CD4-positive, alpha-beta T cell treated with Interleukin-17A for 4 hours (primary cell): Measurements from ENCODE around the gene SEC62.

Experiments
- DNase-seq: peaks from one replicate; pipeline ENCODE4 v3.0.0-alpha.2; 2020; ENCODE audit warnings: mixed read lengths

The SEC62 gene, protein sequence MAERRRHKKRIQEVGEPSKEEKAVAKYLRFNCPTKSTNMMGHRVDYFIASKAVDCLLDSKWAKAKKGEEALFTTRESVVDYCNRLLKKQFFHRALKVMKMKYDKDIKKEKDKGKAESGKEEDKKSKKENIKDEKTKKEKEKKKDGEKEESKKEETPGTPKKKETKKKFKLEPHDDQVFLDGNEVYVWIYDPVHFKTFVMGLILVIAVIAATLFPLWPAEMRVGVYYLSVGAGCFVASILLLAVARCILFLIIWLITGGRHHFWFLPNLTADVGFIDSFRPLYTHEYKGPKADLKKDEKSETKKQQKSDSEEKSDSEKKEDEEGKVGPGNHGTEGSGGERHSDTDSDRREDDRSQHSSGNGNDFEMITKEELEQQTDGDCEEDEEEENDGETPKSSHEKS

DNA sequence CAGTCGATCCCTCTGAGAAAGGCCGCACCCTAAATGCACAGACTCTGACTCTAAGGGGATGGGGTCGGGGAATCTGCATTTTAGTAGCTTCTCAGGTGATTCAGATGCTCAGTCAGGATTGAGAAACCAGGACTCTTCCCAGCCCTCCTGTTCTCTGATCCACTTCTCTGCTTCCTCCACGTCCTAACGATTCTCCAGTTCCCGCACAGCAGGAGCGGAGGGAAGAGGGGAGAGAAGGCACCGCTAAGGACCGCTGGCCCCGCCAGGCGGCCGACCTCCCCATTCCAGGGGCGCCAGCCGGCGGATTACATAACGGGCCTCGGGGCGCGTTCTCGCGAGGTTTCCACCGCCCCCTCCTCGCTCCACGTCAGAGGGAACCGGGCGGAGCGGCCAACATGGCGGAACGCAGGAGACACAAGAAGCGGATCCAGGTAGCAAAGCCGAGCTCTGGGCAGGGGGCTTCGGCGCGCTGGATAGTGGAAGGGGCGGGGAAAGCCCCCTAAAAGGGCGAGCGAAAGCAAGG is at the start of gene SEC62:
SEC62 (plus strand) TSS at position 380 of the 523 bp plus-strand sequence; CDS start at position 396, 16 bp downstream.
- peak; percentile 95 for DNase-seq

- no peak for DNase-seq
Observed at GRCh38 chr3:169923189-169923588, 43.4 kb upstream of the SEC62 start.

DNA sequence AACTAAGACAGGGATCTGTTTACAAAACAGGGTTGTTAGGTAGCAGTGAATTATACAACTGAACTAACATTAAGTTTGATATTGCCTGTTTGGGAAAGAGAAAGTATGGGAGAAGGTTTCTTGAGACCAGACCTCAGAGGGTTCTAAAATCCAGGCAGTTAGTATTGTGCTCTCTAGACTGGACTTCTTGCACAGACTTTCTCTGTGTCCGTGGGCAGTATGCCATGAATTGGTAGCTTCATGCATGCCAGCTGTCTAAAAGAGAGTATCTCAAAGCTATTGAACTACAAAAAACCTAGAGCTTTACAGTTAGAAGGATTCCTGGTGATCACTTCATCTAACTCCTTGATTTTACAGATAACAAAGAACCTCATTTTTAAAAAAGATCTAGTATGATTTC is 42.8 kb upstream of the SEC62 start:
- DNase-seq = no peak

DNA sequence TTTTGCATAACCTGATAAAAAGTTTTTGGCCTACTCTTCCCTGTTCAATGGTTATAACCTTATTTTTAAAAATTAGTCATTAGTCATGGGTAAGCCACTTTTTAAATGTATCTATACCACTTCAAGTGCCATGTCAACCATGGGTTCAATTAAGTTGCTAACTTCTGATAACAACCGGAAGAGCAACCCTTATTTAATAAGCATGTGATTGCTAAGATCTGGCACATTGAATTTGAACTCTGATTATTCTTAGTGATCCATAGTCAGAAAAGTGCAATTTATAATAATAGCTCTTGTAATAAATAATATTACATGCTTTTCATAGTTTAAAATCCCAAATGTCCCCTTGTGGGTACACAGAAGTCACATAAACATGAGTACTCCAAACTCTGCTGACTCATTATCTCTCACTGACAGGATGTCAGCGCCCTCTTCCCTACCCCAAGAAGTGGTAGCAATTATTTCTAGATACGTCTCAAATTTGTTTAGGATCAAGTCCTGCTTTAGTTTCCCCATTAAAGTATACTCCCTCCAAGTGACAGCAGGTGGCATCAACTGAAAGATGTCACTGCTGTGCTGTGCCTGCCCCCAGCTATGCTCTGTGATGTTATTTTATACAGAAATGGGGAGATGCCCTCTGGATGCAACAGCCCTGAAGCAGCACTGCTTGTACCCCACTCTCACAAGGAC is 36.6 kb upstream of the SEC62 start:
- peak; percentile 12 for DNase-seq

DNA sequence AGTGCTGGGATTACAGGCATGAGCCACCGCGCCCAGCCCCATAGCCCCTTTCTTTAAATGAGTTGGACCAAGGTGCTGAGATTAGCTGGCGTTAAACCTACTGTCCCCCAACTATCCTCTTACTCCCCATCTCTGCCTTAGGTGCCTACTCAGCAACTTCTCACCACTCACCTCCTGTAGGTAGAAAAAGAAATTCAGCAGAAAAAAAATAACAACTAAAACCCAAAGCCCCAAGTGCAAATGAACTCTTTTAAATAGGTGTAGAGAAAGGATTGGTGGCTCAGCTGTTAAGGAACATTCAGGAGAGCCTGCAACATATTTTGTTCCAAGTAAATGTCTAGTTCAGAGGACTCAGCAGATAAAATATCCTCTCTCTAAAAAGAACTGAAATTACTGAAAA is 35.8 kb upstream of the SEC62 start:
- DNase-seq = no peak

GRCh38 chr3:169931747-169932520 is 34.7 kb upstream of the SEC62 start:
- DNase-seq = no peak

DNA sequence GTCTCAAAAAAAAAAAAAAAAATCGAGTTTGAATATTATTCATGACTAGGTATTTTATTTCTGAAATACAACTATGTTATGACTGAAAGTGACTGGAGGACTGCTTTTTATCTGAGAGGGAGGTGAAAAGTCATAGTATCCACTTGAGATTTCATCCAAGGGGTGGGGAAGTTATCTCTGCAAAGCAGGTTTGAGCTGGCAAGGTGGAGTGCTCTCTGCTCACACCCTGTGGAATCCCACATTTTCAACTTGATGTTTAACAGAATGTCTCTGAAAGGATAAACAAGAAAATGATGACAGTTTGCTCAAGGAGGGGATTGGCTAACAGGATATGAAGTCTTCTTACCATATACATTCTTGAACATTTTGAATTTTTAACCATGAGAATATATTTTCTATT is 27.3 kb upstream of the SEC62 start:
- DNase-seq = no peak

DNA sequence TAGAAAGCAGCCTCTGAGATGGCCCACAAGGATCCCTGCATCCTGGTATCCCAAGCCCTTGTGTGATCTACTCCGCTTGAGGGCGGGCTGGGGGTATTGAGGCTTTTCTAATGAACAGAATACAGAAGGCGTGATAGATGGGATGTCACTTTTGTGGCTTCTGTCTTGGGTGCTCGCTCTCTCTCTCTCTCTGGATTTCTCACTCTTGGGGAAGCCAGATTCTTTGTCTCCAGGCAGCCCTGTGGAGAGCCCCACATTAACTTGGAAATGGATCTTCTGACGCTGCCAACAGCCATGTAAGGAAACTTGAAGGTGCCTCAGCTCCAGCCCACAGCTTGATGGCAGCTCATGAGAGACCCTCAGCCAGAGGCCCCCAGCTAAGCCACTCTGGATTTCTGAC is 26.9 kb upstream of the SEC62 start:
- no peak for DNase-seq

- DNase-seq = no peak
Observed at GRCh38 chr3:169940470-169941181, 26.0 kb upstream of the SEC62 start.

DNA sequence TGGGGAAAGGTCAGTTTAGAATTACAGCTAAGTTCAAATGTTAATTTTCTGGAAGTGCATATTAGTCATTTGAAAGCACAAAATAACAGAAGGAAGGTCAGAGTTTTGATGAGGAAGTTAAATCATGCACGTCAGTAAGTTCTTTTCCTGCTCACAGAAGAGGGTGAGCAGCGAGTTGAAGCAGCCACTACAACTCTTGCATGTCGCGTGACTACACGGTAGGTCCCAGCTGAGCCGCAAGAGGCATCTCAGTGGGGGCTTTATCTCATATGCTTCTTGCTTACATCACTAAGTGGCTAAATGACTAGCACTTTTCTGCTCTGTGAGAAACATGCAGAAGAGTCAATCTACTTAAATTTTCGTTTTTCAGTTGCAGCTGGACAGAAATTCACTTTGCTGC is 21.3 kb upstream of the SEC62 start:
- DNase-seq = peak; percentile 46

DNA sequence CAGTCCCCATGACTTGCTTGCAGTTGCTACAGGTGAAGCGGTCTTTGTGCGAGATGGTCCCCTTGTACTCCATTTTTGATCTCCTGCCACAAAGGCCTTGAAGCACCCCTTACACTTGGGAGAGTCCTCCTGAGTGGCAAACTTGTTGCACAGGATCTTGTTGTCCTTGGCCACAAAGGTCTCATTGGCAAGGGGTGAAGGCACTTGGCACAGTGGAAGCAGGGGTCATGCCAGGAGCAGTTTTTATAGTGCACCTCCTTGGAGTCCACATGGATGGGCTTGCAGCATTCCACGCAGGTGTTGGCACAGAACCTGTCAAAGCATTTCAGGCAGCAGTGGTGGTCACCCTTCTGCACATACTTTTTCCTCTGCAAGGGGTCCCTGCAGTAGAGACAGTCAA is 20.3 kb upstream of the SEC62 start:
- DNase-seq = no peak

DNA sequence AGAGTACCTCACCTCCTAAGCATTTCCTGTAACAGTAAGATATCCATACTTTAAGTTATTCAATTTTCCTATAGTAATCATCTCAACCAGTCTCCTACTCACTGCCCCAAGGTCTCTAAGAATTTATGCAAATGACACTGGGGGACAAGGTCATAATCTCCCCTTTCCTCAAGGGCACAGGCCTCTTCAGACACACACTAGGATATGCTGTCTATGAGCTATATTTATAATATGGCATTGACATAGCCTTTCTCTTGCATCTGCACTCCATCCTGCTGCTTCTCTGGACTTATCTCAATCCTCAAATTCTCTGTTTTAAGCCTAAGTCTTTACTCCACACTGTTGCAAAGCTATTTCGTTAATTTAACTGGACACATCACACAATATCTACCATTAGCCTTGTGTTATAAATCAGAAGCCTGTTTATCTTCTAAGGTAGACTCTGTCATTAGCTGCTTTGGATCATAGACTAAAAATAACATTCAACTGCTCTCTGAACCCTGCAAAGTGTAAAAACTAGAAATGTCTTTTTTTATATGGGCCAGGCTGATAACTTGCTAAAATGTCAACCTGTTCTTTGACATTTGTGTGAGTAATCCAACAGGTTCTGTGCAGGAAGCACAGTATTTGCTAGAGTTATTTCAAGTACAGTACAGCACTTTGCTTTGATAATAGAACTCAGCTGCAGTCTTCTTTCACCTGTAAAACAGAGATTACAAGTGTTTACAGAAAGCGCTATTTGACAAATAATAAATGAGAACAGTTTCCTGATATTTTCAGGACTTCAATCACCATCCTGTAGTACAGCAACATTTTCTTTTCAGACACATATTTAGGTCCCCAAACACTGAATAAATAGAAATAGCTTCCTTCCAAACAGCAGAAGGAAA is 17.8 kb upstream of the SEC62 start:
- no peak for DNase-seq

DNA sequence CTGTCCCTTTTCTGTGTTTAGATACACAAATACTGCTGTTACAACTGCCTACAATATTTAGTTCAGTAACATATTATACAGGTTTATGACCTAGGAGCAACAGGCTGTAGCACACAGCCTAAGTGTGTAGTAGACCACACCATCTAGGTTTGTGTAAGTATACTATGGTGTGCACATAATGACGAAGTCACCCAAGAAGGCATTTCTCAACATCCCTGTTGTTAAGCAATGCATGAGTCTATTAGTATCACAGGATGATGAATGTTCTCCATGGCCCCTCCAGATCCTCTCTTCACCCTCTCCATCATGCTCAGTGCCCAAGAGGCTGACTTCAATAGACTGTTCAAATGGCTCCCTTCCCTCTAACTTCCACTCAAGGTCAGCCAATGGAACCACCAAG is 14.6 kb upstream of the SEC62 start:
- DNase-seq = no peak

GRCh38 chr3:169953462-169954141 is 13.0 kb upstream of the SEC62 start:
- no peak for DNase-seq

DNA sequence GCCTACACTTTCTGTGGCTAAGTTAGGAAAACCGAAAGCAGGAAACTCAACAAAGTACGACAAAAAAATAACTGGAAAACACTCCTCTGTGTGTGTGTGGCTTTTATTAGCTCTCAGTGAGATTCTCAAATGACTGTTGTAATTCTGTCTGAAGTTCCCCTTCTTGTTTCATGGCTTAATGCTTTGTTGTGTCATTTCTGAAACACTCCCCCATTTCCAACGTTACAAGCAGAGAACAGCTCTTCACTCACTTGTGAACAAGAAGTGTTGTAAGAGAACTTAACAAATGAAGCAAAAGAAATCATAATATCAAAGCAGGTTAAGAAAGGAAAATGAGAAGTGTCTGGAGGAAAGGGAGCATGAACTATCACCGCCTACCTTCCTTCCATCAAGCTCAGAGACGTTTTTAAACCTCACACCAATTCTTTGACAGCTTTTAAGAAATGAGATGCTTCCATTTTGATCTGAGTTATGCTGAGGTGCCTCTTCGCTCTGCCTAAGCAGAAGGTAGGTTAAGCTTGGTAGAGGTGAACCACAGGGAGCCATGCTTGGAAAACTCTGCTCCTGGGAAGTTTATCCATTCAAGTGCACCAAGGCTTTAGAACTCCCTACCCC is 12.4 kb upstream of the SEC62 start:
- no peak for DNase-seq

DNA sequence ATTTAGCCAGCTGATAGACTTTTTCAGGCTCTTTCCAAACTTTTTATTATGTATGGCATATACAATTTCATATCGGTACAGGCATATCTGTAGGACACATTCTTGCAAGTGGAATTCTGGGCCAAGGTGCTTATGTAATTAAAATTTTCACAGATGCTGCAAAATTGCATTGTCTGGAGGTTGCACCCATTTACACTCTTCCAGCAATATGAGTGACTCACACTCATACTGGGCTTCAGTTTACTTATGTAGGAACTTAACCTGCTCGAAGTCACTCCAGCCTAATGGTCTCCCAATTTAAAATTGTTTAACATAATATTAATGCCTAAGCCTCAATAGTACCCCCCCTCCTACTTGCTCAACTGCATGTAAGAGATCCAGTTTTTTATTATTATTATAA is 11.2 kb upstream of the SEC62 start:
- DNase-seq = no peak

- no peak for DNase-seq
Observed at GRCh38 chr3:169964176-169964575, 2.4 kb upstream of the SEC62 start.

- peak; percentile 8 for DNase-seq
Observed at GRCh38 chr3:169965562-169966427, 812 bp upstream of the SEC62 start.
